GM18909 (cell line): Measurements from ENCODE around the gene KIFBP.
A peak's percentile ranks its signal among the peaks of the same experiment; 100 is the strongest.
"Not testable (repeated sequence)": the region's sequence is repeated elsewhere in the genome, so short reads cannot be mapped to it uniquely, and the experiment has no call there.

ENCODE experiments used
- ATAC-seq: cut with Tn5 transposase; IDR thresholded peaks from one replicate; pipeline ENCODE4 v1.9.1; 2021; ENCODE audit warnings: mild to moderate bottlenecking; ENCODE audit not compliant: unreplicated experiment, poor library complexity

The KIFBP gene

DNA sequence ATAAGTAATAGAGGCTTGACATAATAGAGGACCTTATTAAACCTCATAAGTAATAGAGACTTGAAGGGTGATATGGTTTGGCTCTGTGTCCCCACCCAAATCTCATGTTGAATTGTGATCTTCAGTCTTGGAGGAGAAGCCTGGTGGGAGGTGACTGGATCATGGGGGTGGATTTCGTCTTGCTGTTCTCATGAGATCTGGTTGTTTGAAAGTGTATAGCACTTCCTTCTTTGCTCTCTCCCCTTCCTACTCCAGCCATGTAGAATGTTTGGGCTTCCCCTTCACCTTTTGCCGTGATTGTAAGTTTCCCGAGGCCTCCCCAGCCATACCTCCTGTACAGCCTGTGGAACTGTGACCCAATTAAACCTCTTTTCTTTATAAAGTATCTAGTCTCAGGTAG is 8.6 kb downstream of the KIFBP start:
- ATAC-seq, result peak; percentile 25

DNA sequence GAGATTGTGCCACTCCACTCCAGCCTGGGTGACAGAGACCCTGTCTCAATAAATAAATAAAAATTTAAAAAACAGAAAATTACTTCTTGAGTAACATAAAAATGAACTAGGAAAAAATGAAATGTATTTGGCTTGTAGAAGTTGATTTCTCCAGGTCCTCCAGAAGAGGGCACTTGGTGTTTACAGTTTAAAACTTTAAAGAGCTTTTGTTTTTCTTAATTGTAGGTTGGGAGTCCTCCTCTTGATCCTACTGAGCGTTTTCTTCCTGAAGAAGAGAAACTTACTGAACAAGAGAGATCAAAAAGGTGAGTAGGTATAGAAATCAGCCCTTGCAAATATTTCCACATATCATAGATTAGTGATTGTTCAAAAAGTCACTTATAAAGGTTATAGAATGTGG is 16.2 kb downstream of the KIFBP start:
- no peak for ATAC-seq

DNA sequence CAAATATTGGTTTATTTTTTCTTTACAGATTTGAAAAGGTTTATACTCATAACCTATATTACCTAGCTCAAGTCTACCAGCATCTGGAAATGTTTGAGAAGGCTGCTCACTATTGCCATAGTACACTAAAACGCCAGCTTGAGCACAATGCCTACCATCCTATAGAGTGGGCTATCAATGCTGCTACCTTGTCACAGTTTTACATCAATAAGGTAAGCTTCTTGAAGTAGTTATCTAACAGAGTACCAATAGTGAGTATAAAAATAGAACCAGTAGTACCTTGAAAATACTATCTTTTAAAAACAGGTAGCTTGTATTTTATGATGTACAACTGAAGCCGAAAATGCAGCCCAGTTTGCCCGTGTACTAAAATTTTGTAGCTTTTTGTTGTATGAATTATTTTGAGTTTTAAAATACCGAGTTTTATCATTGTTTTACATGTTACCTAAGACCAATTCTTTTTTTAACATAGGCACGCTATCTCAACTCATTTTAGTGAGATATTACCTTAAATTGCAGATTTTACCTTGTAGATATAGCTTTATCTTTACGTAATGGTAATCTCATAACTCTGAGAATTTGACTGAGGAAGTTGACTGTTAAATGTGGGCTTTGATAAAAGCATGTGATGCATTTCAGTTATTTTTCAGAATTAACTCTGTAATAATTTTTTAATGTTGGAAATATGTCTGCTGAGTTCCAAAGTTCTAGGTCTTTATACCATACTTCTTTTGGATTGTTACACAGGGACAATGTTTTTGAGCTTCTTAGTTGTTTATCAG is 17.3 kb downstream of the KIFBP start:
- ATAC-seq, result no peak

DNA sequence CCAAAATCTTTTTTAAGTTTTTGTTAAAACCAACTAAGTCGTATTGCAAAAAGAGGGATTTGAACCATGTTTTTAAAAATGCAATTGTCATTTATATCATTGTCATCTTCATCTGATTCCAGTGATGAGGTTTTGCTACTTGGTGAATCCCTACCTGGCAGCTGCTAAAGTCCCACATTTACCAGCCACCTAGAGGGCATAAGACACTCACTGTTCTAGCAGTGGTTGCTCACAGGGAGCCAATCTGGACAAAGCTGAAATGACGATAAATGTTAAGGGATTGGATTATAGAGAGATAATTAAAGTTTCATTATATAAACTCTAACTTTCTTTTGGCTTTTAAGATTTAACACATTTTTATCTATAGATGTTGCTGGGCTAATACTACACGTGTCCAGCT is 18.7 kb downstream of the KIFBP start:
- no peak for ATAC-seq

DNA sequence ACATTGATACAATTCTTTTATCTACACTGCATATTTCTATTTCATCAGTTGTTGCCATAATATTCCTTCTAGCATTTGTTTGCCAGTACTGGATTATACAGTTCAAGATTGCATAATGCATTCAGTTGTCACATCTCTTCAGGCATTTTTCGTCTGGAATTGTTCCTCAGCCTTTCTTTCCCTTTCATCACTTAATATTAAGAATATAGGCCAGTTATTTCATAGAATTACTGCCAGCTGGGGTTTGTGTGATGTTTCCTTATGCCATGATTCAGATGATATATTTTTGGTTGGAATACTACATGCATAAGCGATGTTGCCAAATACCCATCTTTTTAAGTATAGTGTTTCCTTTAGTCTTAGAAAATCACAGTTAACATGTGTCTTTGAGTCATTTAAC is 20.8 kb downstream of the KIFBP start:
- ATAC-seq, result no peak

DNA sequence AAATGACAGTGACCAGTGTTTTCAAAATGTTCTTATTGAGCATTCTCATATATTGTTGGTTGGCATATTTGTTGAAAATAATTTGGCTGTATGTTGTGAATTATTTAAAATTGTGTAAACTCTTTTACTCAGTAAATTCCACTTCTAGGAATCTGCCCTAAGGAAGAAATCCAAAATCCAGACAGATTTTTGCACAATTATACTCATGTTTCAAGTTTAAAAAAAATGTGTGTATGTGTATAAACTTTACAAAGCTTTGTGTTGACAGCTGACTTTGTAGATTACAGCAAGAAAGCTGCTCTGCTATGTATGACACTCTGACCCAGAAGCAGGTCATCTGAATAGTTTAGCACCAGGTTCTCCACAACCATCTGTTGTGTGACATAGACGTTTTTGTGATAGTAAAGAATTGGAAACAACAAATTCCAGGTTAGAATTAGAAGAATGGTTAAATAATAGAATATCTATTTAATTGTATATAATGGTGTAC is 21.6 kb downstream of the KIFBP start:
- ATAC-seq, result no peak

DNA sequence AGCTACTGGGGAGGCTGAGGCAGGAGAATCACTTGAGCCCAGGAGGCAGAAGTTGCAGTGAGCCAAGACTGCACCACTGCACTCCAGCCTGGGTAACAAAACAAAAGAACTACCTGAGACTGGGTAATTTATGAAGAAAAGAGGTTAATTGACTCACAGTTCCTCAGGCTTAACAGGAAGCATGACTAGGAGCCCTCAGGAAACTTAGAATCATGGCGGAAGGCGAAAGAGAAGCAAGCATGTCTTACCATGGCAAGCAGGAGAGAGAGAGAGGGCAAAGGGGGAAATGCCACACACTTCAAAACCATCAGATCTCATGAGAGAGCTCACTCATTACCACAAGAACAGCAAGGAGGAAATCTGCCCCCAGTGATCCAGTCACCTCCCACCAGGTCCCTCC is 24.2 kb downstream of the KIFBP start:
- not testable (repeated sequence) for ATAC-seq

DNA sequence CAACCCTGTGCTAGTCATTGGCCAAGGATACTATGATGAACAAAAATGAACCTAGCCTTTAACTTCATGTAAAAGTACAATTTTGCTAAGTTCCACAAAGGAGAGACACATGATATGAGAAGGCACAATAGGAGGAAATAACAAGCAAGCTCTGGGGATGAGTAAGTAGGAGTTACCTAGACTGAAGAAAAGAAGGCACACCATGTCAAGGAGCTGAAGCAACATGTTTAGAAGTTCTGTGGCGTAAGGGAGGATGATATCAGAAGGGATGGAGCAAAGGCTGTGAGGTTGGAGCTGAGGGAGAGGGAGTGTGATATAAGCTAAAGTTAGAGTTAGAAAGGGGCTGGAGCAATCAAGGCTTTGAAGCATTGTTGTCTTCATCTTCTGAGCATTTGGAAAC is 25.6 kb downstream of the KIFBP start:
- ATAC-seq, result no peak

DNA sequence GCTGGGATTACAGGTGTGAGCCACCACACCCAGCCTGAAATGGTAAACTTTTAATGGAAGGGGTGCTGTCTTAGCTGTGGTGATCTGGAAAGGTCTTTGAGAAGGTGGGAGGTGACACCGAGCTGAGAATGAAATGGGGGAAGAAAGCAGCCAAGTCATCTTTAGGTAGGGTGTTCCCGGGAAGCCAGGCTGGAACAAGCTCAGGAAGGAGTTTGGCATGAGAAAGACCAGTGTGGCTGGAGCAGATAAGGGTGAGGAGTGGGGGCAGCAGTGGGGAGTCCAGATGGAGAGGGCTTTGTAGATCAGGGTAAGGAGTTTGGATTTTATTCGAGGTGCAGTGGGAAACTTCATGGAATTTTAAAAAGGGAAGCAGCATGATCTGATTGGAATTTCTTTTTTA is 30.0 kb downstream of the KIFBP start:
- no peak for ATAC-seq

DNA sequence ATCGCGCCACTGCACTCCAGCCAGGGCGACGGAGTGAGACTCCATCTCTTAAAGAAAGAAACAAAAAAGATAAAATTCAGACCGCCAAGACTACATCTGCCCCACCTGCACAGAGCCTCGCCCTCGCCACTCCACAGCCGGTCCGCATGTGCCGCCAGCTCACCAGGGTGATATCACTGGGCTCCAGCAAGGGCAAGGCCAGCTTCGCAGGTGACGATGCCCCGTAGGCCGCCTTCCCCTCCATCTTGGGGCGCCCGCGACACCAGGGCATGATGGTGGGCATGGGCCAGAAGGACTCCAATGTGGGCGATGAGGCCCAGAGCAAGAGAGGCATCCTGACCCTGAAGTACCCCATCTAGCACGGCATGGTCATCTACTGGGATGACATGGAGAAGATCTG is 34.0 kb downstream of the KIFBP start:
- no peak for ATAC-seq

DNA sequence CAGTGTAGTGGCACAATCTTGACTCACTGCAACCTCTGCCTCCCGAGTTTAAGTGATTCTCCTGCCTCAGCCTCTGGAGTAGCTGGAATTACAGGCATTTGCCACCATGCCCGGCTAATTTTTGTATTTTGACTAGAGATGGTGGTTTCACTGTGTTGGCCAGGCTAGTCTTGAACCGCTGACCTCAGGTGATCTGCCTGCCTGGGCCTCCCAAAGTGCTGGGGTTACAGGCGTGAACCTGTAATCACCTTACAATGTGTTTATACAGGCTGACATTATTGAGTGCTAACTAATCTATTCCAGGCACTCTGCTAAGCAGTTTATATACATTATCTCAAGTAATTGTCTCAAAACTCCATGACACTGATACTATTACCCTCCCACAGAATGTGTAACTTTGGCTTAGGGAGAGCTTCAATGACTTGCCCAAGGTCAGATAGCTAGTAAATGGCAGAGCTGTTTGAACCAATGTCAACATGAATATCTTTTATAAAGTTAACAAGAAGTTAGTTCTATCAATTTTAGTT is 36.8 kb downstream of the KIFBP start:
- no peak for ATAC-seq

DNA sequence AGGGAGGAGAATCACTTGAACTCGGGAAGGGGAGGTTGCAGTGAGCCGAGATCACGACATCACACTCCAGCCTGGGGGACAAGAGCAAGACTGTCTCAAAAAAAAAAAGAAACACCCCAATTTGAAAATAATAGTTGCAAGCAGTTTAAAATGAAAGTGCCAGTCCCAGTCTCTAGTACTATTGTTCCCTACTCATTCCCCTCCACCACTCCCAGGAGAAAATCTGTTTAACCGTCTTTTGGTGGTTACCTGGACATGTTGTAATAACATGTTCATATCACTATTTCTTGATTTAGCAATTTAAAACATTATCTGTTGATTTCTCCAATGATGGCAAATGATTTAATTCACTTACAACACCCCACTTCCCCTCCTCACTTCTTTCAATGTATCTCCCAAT is 44.7 kb downstream of the KIFBP start:
- no peak for ATAC-seq

DNA sequence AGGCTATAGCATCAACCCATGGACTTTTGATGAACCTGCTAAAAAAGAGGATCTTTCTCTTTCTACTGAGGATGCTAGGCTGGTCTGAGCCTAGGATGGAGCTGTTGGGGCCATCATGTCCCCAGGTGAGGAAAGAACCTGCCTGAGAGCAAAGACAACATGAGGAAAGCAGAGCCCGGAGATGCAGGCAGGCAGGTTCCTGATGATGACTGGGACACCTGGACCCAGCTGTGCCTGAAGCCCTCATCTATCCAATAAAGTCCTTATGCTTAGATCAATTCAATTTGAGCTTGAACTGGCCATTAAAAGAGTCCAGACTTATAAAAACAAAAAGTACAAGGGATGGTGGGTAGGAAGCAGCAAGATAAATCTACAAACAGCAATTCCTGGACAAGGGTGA is 48.9 kb downstream of the KIFBP start:
- ATAC-seq, result no peak

DNA sequence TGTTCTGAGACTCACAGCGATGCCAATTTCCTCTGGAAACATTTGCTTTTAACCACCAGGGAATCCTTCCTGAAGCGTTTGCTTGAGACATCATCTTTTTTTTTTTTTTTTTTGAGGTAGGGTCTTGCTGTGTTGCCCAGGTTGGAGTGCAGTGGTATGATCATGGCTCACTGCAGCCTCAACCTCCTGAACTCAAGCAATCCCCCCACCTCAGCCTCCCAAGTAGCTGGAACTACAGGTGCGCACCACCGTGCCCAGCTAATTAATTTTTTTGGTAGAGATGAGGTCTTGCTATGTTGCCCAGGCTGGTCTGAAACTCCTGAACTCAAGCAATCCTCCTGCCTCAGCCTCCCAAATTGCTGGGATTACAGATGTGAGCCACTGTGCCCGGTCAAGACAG is 52.3 kb downstream of the KIFBP start:
- ATAC-seq, result not testable (repeated sequence)

DNA sequence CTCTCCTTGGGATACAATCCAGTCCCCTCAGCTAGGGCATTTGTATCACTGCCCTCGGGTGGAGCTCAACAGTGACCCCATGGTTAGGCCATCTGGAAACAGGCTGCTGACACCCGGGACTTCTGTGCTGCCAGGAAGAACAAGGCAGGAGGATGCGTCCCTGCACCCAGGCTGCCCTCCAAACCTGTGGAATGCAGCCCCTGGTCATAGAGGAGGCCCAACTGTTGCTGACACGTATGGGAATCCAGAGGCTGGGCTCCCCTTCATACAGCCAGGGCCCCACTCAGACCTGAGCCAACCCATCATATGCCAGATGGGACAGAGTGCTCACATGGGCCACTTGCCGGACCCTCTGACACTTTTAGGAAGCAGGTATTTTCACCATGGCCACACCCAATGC is 53.8 kb downstream of the KIFBP start:
- ATAC-seq, result no peak

DNA sequence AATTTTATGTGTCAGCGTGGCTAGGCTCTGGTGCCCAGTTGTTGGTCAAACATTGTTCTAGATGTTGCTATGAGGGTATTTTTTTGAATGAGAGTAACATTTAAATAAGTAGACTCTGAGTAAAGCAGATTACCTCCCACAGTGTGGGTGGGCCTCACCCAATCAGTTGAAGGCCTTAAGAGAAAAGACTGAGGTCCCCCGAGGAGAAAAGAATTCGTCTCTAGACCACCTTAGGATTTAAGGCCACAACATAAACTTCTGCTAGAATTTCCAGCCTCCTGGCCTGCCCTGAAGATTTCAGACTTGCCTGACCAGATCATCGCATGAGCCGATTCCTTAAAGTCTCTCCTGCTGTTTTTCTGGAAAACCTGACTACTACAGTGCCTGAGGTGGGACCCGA is 54.2 kb downstream of the KIFBP start:
- no peak for ATAC-seq

DNA sequence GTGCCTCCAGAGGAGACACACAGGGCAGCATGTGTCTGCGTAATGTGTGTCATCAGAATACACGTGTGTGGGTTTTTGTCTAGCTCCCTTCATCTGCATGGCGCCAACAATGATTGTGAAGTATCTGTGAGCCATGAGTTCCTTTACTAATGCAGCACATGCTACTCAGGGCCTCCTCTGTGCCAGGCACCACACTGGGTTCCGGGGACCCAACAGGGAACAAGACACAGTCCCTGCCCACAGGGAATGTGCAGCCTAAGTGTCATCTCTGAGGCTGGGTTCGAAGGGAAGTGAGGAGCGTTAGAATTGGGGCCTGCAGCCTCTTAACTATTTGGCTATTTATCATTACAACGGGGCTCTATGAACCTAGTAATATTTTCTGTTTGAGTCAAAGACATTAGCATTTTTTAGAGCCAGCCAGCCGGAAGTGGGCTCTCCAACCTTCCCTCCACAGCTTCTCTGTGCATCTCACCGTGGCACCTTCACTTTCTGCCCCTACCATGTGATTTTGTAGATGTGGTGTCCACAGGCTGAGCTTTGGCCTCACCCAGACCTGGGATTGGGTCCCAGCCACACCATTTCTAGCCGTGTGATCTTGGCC is 55.4 kb downstream of the KIFBP start:
- ATAC-seq, result peak; percentile 62

DNA sequence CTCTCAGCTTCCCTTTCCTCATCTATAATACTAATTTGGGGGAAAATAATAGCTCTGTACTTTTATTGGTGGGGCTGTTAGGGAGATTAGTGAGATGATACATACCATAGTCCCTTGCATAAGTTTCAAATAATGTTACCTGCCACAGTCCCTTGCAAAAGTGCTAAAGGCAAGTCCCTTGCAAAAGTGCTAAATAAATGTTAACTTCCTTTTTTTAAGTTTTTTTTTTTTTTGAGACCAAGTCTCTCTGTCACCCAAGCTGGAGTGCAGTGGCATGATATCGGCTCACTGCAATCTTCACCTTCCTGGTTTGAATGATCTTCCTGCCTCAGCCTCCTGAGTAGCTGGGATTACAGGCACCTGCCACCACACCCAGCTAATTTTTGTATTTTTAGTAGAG is 55.9 kb downstream of the KIFBP start:
- no peak for ATAC-seq

DNA sequence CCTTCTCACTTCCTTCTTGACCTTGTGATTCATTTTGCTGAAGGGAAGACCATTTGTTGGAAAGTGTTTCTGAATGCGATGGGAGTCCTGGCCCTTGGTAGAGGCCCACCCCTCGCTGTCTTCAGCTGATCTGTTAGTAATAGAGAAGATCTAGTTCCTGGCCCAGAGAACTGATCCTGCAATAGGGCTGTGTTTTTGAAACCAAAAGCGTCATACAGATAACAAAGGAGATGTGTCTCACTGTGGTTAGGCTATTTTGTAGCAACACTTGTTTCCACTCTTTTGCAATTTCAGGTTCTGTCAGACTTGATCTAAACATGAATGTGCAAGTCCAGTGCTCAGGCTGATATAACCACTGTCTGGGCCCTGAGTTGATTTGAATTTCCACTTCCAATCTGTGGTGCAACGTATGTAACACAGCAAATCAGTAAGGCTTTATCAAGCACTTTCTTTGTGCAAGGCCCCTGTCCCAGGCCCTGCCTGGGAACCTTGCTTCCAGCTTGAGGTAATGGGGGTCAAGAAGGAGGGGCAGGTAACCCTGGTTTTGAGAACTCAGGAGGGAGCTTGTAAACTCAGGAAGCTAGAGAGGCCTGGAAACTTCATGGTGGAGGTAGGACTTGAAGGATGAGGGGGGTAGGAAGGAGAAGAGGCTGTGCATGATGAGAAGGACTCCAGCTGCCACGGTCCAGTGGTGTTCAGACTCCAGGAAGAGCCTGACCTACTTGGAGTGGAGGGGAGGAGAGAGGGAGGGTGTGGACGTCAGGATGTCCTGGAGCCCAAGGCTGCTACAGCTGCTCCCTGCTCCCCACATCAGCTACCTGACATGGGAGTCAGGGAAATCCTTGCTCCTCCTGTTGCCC is 57.1 kb downstream of the KIFBP start:
- ATAC-seq, result peak; percentile 54

DNA sequence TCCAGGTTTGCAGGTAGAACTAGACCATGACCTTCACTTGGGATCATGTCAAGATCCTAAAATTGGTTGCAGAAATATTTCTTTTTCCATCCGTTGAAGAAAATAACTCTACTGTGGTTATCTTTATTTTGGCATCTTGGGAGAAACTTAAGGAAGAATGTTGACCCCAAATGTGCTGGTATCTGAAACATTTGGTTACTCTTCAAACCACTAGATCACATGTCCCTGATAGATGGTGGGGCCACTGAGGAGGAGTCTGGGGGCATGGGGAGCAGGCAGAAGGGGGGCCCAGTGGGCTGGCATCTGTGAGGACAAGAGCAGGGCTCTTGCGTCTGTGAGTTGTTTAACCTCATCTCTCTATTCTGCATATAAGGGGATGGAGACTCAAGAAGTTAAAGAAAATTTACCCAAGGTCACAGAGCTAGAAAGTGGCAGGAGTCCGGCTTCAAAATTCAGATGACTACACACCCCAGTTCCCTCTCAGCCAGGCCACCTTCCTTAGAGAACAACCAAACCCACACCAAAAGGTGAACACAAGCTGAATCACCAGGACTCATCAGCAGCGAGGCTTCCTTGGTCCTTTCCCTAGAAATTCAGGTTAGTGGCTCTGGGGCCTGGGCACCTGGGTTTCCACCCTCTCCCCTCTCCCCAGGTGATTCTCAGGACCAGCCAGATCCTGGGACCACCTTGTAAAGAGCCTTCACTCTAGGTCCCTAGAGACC is 58.7 kb downstream of the KIFBP start:
- ATAC-seq, result no peak
